GM18517 (cell line): ENCODE measurements around the gene CLDN9.
A peak's percentile ranks its signal among the peaks of the same experiment; 100 is the strongest.

Experiments
- ATAC-seq: cut with Tn5 transposase; IDR thresholded peaks from one replicate; pipeline ENCODE4 v1.9.1; 2021; ENCODE audit warnings: mild to moderate bottlenecking, moderate library complexity; ENCODE audit not compliant: unreplicated experiment

The CLDN9 gene

DNA sequence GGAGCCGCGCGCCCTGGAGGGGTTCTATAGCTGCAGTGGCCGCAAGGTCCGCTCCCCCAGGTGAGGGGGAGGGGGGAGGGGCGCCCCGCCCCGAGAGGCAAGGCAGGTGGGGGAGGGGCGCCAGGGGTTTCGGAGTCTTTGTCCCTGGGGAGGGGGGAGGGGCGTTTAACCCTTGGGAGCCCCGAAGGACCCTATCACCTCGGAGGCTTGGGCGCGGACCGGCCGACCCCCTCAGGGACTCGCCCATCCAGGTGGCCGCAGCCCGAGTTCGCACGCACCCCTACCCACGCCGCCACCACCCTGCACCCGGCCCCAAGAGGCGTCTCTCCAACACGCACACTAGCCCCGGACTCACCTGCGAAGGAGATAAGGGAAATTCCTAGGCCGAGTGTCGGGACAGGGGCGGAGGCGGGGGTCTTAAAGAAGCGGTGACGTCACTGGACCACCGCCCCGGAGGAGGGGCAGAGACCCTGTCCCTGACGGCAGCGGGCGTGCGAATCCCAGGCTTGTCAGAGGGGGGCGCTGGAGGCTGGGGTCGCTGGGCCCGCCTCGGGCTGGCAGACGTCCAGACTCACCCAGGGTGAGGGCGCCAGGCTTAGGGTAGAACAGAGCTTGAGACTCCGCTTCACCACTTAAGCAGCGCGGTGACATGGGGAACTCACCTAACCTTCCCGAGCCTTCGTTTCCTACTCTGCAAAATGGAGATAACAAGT, 5.2 kb downstream of the CLDN9 start, which contains the start of gene CLDN6:
CLDN6 (minus strand) TSS at position 390 of the 713 bp plus-strand sequence. CDS start 2,162 bp downstream, outside the sequence.
- no peak for ATAC-seq

DNA sequence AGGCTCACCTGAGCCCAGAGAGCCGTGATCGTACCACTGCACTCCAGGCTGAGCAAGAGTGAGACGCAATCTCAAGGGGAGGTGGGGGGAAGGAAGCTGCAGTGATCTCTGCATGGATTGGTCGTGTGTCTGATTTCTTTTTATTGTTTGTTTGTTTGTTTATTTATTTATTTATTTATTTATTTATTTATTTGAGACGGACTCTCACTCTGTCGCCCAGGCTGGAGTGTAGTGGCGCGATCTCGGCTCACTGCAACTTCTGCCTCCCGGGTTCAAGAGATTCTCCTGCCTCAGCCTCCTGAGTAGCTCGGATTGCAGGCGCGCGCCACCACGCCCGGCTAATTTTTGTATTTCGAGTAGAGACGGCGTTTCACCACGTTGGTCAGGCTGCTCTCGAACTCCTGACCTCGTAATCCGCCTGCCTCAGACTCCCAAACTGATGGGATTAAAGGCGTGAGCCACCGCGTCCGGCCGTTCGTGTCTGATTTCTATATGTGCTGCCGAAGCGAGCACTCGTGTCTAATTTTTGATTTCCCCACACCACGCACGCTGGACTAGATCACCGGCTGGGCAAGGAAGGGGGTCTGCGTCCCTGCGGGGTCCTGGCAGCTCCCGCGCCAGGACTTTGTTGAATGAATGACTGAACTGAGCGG, 7.0 kb downstream of the CLDN9 start:
- no peak for ATAC-seq

DNA sequence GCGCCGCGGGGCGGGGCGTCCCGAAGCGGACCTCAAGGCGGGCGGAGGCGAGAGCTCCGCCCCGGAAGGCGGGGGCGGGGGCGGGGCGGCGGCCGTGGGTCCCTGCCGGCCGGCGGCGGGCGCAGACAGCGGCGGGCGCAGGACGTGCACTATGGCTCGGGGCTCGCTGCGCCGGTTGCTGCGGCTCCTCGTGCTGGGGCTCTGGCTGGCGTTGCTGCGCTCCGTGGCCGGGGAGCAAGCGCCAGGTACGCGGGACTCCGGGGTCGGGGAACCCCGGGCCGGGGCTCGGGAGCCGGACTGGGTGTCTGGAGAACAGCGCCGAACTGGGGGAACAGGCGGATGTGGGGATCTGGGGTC, 7.5 kb downstream of the CLDN9 start, which contains the start of gene TNFRSF12A:
TNFRSF12A (plus strand) TSS at position 122 of the 357 bp plus-strand sequence; CDS start at position 152, 30 bp downstream.
- ATAC-seq: no peak

DNA sequence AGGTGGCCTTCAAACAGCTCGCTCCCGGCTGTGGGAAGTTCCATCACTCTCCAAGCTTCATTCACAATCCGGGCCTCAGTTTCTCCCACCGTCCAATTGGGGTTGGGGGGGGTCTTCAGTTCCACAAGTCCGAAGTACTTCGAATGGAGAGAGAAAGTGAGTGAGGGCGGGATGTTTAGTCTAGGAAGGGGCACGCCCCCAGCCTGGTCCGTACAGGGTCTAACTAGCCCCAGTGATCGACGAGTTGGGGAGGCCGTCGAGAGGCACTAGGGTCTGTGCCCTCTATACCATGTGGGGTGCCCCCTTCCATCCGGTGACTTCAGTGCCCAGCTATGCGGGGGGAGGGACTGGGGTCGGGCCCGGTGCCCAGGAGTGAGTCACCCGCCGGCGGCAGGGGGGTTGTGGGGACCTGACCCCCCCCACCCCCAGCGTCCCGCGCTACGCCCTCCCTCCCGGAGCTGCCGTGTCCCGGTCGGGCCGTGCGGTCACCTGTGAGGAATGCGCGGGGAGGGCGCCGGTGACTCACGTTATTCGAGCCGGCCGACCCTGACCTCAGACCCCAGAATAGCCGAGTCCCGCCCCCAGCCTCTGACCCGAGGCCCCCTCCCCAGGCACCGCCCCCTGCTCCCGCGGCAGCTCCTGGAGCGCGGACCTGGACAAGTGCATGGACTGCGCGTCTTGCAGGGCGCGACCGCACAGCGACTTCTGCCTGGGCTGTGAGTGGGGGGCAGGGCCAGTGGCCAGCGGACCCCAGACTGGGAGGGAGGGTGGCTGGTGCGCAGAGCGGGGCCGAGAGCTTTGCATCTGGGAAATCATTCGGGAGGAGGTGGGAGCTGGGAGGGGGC, 8.1 kb downstream of the CLDN9 start:
- no peak for ATAC-seq

DNA sequence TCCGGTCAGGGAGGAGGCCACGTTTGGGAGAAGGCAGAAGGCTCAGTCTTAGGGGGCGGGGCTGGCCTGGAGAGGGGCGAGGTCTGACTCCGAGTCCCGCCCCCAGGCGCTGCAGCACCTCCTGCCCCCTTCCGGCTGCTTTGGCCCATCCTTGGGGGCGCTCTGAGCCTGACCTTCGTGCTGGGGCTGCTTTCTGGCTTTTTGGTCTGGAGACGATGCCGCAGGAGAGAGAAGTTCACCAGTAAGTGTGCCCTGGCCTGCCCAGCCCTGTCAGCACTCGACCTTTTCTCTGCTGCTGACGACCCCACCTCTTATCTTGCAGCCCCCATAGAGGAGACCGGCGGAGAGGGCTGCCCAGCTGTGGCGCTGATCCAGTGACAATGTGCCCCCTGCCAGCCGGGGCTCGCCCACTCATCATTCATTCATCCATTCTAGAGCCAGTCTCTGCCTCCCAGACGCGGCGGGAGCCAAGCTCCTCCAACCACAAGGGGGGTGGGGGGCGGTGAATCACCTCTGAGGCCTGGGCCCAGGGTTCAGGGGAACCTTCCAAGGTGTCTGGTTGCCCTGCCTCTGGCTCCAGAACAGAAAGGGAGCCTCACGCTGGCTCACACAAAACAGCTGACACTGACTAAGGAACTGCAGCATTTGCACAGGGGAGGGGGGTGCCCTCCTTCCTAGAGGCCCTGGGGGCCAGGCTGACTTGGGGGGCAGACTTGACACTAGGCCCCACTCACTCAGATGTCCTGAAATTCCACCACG, 8.9 kb downstream of the CLDN9 start:
- ATAC-seq: no peak

DNA sequence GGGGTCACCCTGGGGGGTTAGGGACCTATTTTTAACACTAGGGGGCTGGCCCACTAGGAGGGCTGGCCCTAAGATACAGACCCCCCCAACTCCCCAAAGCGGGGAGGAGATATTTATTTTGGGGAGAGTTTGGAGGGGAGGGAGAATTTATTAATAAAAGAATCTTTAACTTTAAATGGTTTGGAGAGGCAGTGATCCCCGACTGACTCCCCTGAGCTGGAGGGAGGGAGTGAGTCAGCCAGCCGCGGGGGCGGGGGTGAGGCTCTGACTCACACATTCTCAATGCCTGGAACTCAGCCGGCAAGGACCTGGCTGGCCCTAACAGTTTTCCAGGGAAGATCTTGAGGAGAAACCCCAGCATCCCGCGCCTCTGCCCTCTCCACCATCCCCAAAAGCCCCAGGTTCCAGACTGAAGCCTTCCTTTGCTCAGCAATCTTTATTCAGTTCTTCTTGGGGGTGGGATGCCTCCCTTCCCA, 9.5 kb downstream of the CLDN9 start:
- ATAC-seq: no peak

DNA sequence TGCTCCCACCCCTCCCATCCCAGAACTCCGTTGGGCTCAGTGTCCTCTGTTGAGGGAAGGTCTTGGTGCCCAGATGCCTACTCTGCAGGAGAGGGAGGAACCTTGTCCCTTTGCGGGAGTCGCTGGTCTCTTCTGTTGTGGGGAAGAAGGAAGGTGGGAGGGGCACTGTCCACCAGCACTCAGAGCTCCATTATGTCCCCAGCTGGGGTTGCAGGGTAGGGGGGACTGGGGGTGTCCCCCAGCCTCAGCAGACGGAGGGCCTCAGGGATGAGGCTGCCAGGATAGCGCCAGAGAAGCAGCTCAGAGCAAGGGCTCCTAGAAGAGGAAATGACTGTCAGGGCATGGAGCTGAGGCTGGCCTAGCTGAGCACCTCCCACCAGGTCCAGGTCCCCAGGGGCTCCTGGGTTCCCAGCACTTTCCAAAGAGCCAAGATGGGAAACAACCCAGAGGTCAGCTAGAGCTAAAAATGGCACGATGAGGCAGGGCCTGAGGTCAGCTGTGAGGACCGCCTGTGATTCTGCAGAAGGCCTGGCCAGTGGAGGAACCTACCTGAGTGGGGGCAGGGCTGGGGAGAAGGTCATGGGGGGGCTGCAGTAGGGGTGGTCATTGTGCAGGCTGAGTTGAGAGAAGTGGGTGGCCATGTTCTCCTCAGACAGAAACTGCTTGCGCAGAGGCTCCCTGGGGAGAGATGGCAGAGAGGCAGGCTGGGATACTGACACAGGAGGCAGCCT, 10.1 kb downstream of the CLDN9 start:
- ATAC-seq: no peak

DNA sequence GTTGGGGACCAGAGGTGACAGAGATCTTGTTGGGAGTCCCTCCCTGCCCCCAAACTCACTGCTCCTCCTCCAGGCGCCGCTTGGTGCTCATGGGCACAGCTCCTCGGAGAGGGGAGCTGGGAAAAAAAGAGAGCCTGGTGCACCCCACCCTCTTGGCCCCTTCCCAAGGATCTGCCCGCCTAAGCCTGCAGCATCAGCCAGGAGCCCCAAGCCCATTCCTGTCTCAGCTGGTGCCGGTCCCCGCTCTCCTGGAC, 10.6 kb downstream of the CLDN9 start:
- ATAC-seq: no peak

DNA sequence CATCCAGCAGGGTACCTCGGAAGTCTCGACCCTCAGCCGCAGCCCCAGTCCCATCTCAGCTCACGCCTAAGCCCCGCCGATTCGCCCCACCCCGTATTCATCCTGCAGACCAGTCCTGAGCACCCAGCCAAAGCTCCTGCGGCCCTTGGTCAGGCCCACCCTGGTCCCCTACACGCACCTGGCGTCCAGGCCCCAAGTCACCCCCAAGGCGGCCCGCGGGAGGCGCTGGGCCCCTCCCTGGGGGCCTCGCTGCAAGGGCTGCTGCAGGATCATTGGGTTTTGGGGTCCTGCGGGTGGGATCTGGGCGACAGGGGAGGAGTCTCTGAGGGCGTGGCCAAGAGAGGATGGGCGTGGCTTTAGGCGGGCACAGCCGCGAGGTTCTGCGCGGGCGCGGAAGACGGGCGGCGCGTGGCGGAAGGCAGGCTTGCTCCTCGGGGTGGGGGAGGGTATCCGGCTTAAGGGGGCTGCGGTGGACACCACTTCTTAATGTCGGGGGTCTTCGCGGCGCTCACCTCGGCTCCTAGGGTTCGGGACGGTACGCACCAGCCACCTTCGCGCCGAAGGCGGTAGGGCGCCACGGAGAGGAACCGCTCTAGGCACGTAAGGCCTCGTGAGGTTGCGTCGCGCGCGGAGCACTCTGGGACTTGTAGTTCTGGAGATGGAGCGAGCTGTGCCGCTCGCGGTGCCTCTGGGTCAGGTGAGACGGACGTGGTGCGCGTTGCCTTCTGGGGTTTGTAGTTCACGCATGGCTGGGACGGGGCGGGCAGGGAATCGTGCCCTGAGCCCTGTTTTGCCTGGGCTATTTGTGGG, 11.2 kb downstream of the CLDN9 start, which contains the start of the genes HCFC1R1 and THOC6:
HCFC1R1 (minus strand) TSS at position 274 of the 810 bp plus-strand sequence; CDS start at position 273, 1 bp downstream.
THOC6 (plus strand) TSS at position 367 of the 810 bp plus-strand sequence; CDS start at position 659, 292 bp downstream.
- peak; percentile 64 for ATAC-seq

DNA sequence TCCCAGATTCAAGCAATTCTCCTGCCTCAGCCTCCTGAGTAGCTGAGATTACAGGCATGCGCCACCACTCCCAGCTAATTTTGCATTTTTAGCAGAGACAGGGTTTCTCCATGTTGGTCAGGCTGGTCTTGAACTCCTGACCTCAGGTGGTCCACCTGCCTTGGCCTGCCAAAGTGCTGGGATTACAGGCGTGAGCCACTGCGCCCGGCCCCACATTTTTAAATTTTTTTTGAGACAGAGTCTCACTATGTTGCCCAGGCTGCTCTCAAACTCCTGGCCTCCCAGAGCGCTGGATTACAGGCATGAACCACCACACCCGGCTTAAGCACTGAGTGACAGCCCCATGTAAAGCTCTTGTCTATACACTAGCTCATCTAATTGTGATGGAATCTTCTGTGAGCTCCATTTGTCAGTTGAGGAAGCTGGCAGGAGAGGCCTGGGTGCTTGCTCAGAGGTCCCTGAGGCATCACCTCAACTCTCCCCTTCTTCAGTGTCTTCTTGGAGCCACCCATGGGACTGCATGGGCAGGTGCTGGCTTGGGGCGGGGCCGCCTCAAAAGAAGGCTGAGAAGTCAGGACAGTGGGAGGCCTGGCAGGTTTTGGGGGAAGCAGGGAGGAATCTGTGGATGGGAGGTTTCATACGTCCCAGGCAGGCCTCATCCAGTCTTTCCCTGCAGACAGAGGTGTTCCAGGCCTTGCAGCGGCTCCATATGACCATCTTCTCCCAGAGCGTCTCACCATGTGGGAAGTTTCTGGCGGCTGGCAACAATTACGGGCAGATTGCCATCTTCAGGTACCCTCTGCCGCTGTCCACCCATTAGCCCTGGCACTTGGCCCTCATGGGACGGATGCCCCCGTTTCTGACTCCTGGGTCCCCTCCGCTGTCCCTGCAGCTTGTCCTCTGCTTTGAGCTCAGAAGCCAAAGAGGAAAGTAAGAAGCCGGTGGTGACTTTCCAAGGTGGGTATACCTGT, 12.6 kb downstream of the CLDN9 start:
- ATAC-seq: no peak

DNA sequence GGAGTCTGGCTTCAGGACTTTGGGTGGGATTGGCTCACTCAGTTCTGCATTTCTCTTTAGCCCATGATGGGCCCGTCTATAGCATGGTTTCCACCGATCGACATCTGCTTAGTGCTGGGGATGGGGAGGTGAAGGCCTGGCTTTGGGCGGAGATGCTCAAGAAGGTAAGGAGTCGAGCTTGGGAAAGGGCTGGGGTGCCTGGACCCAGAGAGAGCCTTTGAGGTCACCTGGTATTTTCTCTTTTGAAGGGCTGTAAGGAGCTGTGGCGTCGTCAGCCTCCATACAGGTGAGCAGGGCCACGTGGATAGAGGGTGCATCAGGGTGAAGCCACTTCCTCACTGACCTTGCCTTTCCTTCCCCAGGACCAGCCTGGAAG, 13.3 kb downstream of the CLDN9 start:
- ATAC-seq: no peak

DNA sequence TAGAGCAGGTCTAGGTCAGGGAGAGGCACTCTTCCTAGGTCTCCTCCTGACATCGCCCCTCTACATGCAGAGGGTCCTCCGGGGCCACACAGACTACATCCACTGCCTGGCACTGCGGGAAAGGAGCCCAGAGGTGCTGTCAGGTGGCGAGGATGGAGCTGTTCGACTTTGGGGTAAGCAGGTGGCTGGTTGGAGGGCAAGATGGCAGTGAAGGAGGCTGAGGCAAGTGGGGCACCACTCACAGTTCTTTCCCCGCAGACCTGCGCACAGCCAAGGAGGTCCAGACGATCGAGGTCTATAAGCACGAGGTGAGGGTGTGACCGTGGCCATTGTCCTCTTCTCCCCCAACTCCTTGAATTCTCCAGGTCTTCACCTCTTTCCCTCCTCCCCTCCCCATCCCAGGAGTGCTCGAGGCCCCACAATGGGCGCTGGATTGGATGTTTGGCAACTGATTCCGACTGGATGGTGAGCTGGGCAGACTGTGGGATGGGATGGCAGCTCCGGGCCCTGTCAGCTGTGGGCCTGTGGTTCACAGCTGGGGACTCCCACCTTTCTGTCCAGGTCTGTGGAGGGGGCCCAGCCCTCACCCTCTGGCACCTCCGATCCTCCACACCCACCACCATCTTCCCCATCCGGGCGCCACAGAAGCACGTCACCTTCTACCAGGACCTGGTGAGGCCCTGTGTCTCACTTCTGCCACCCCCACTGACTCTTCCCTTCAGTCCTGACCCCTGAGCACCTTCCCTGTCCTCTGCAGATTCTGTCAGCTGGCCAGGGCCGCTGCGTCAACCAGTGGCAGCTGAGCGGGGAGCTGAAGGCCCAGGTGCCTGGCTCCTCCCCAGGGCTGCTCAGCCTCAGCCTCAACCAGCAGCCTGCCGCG, 14.1 kb downstream of the CLDN9 start:
- ATAC-seq: no peak

DNA sequence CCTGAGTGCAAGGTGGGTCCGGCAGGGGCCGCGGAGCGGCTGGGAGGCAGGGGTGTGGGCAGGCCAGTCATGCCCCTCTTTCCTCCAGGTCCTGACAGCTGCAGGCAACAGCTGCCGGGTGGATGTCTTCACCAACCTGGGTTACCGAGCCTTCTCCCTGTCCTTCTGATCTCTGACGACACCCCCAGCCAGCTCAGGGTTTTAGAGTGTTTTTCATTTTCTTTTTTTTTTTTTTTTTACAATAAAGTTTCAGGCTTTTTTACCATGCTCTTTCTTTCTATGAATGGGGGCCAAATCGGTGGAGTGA, 14.7 kb downstream of the CLDN9 start:
- no peak for ATAC-seq

DNA sequence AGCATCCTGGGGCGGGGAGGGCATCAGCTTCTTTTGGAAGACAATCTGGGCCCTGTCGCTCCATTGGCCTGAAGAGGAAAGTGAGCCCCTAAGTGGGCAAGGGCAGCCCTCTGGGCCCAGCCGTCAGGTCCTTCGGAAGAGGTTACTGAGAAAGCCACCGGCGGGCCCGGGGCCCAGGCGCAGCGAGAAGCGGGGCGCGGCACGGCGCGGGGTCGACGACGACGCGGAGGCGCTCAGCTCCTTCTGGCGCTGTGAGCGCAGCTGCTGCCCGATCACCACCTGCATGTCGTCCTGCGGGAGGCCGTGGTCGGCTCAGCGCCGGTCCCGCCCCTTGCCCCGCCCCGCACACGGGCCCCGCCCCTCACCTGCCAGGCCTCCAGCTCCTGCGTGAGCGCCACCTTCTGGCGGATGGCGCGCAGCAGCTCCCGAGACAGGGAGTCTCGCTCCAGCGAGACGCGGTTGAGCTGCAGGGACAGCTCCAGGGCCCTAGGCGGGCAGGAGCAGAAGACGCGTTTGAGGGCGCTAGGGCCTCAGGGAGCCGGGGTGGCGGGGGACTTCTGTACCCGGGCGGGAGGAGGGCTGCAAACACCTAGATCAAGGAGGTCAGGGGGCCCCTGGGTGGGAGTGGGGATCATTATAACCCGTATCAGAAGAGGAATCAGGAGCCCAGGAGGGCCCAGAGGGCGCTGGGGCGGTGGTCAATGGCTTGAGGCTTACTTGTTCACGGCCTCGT, 15.4 kb downstream of the CLDN9 start:
- no peak for ATAC-seq

DNA sequence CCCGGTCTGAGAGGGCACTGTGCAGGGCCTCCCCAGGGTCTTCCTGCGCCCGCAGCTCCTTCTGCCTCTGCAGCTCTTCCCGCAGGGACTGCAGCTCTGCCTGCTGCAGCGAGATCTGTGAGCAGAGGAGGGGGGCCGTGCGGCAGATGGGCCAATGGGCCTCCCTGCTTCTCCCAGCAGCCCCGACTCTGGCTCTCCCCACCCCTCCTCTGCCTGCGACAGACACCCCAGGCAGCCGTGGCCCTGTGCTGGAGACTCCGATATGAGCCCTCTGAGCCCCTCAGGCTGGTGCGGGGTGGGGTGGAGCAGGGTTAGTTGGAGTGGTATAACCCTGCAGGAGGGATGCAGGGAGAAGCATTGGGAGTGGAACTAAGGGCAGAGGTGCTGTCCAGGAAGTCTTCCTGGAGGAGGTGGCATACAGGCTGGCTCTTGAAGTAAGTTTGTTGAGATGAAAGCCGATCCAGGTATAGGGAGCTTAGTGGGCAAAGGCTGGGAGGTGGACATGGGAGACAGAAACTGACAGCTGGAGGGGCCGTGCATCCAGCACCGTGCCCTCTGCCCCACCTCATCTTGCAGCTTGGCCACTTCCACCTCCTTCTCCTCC, 16.1 kb downstream of the CLDN9 start:
- no peak for ATAC-seq

DNA sequence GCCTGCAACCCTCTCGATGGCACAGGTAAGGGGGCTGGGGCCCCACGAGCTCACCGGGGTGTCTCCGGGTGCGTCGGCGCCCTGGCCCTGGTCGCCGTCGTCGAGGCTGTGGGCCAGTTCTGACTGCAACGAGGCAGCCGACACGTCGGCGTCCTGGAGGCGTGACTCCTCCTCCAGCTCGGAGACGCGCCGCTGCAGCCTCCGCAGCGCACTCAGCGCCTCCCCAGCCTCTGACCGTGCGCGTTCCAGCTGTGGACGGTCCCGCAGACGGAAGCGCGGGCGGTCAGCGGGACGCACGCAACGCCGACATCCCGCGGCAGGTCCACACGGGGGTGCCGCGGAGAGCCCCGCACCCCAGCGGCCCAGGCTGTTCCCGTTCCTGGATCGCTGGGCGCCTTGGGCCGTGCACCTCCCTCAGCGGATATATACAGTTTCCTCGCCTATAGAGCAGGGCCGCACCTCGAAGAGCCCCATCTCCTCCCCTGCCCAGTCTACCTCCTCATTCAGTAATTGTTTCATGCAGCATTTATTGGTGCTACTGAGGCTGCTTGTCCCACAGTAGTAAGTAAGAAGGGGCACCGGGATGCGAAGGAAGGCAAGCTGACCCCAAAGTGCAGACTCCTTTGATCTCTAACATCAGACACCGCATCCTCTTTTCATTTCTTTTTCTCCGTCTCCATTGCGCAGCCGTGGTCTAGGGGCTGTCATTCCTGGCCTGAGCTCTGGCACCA, 16.9 kb downstream of the CLDN9 start:
- no peak for ATAC-seq
